Measurements from ENCODE around the gene HLA-DOA.
A peak's percentile ranks its signal among the peaks of the same experiment; 100 is the strongest.

Gene HLA-DOA

GRCh38 chr6:33040157-33040556, 30.8 kb upstream of the HLA-DOA start:
- DNase-seq (ENCODE audit: low read depth), result no peak
- no peak overlapping the region for H3K4me3 ChIP-seq (ENCODE audit: low read depth, low read length)
- TF ChIP-seq CTCF (conservative IDR thresholded peaks at IDR 0.05; ENCODE audit: low read depth, low read length), result no peak

- no peak for DNase-seq (ENCODE audit: low read depth)
- no peak overlapping the region for H3K4me3 ChIP-seq (ENCODE audit: low read depth, low read length)
- no peak for TF ChIP-seq CTCF (conservative IDR thresholded peaks at IDR 0.05; ENCODE audit: low read depth, low read length)
Observed at GRCh38 chr6:33036535-33036934, 27.1 kb upstream of the HLA-DOA start.

- no peak overlapping the region for H3K4me3 ChIP-seq (ENCODE audit: low read depth, low read length)
- no peak for TF ChIP-seq CTCF (conservative IDR thresholded peaks at IDR 0.05; ENCODE audit: low read depth, low read length)
- DNase-seq (ENCODE audit: low read depth), result no peak
Observed at GRCh38 chr6:33034554-33034953, 25.2 kb upstream of the HLA-DOA start.

DNA sequence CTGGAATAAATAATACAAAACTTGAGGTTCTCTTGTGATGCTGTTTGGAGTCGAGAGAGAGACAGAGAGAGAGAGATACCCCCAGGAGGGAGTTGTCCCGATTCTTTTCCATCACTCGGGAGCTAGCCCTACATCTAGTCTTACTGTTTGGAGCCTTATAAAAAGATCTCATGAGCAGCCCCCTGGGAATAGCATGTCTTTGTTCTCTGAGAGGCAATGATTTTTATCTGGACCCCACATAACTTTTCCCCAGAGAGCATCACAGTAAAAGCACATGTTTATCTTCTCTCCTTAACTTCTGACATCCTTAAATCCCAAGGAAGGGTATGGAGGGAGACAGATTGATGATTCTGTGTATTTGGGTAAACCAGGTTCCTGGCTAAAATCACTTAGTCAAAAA, 20.9 kb upstream of the HLA-DOA start:
- no peak for DNase-seq (ENCODE audit: low read depth)
- no peak for TF ChIP-seq CTCF (conservative IDR thresholded peaks at IDR 0.05; ENCODE audit: low read depth, low read length)

DNA sequence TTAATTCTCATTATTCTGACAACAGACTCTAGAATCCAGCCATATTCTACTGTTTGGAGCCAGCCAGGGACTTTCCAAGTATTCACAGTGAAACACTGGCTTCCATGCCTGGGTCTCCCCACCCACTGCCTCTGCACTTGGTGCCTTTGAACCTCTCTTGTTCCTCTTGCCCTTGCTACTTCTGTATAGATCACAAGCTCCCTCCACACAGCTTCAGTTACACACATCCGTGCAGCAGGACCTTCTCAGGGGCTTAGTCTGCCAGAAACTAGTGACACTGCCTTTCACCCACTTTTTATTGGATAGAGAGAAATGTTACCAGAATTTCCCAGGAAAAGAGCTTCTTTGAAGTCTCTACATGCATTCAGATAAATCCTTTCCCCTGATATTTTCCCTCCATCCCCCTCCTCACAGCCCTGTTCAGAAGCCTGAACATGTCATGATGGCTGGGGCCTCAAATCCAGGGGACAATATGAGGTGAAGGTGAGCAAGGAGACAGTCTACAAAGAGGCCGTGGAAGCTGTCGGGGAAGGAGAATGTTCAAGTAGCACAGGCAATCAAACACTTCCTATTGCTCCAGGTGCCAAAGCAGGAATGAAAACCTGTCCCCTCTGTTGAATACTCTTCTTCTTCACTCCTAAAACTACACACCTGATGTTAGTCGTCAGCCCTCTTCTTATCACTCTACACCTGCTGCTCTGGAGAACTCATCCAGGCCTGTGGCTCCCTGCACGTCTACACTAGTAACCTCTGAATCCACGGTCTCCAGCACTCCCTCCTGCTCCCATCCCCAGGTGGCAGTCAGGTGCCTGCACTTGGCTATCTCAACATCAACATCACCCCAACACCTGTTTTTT, 20.2 kb upstream of the HLA-DOA start:
- DNase-seq (ENCODE audit: low read depth), result peak; percentile 49
- TF ChIP-seq CTCF (conservative IDR thresholded peaks at IDR 0.05; ENCODE audit: low read depth, low read length), result no peak
- no peak overlapping the region for H3K4me3 ChIP-seq (ENCODE audit: low read depth, low read length)

More for the DNA sequence above, 20.9 kb upstream of the HLA-DOA start:
- H3K4me3 ChIP-seq (ENCODE audit: low read depth, low read length), result no peak overlapping the region

DNA sequence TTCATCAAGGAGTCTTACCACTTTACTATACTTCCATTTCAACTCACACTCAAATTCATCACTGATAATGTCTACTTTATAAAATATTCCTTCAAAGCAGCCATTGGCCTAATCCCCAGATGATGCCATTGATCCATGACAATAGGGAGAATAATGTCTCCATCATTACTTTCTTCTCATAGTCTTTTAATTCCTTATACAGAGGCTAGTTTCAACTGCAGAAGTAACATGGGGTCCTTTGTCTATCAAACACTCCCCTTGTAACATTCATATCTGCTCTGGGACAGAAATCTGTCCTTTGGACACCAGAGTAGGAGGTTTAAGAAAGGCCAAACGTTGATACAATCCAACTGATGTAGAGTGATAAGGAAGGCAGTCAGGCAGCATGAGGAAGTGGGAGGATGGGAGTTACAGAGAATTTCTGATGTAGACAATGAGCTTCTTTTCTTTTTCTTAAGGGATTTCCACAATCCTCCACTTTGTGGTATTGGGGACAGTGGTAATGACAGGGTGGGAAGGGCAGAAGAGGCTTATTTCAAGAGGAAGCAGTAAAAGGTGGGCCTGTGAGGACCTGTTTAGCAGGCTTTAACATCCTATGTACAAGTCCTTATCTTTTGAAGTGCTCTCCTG, 18.9 kb upstream of the HLA-DOA start:
- H3K4me3 ChIP-seq (ENCODE audit: low read depth, low read length), result no peak overlapping the region
- DNase-seq (ENCODE audit: low read depth), result no peak

More for the DNA sequence above, 18.9 kb upstream of the HLA-DOA start:
- no peak for TF ChIP-seq CTCF (conservative IDR thresholded peaks at IDR 0.05; ENCODE audit: low read depth, low read length)
